Glutamatergic neuron (in vitro differentiated cells): ENCODE data around the gene SRC. TPM values are rescaled to one million over a fixed set of nuclear protein-coding genes. Genes with fewer than 3 reads are reported as not detected.

Source experiments
- DNase-seq: peaks from one replicate; pipeline ENCODE4 v3.0.0; 2022
- H3K27ac Mint-ChIP-seq: one replicate; pipeline ENCODE4 v1.8.0; 2020; ENCODE audit warnings: mild to moderate bottlenecking, mixed read lengths, inconsistent platforms; ENCODE audit not compliant: unreplicated experiment
- H3K27me3 Mint-ChIP-seq: one replicate; pipeline ENCODE4 v1.8.0; 2020; ENCODE audit warnings: mild to moderate bottlenecking, moderate library complexity, mixed read lengths, inconsistent platforms; ENCODE audit not compliant: unreplicated experiment
- H3K36me3 Mint-ChIP-seq: one replicate; pipeline ENCODE4 v1.8.0; 2020; ENCODE audit warnings: mild to moderate bottlenecking, mixed read lengths, inconsistent platforms; ENCODE audit not compliant: unreplicated experiment
- H3K4me1 Mint-ChIP-seq: one replicate; pipeline ENCODE4 v1.8.0; 2020; ENCODE audit warnings: mild to moderate bottlenecking, low read depth, mixed read lengths, inconsistent platforms; ENCODE audit not compliant: unreplicated experiment
- H3K4me3 Mint-ChIP-seq: one replicate; pipeline ENCODE4 v1.8.0; 2020; ENCODE audit warnings: mild to moderate bottlenecking, mixed read lengths, inconsistent platforms; ENCODE audit not compliant: unreplicated experiment
- H3K9me3 Mint-ChIP-seq: one replicate; pipeline ENCODE4 v1.8.0; 2020; ENCODE audit warnings: mild to moderate bottlenecking, moderate library complexity, mixed read lengths, inconsistent platforms; ENCODE audit not compliant: unreplicated experiment
- CTCF ChIP-seq: fragments of 200-600 bp; sonication (generic); IDR thresholded peaks from one replicate; pipeline ENCODE4 v1.5.0; 2021; ENCODE audit not compliant: partially characterized antibody, unreplicated experiment
- total RNA-seq: library from RNA; stranded (reverse); fragmentation: NEBNext Ultra II Directional; extraction: Animal tissue kit (Norgen Biotek cat#: 25700); gene quantifications from one replicate; pipeline ENCODE4 v1.2.1, GENCODE V29; 2021; ENCODE audit not compliant: unreplicated experiment

Gene SRC
- total RNA-seq, 1 donor from 2014 or later = 39.2 TPM

DNA sequence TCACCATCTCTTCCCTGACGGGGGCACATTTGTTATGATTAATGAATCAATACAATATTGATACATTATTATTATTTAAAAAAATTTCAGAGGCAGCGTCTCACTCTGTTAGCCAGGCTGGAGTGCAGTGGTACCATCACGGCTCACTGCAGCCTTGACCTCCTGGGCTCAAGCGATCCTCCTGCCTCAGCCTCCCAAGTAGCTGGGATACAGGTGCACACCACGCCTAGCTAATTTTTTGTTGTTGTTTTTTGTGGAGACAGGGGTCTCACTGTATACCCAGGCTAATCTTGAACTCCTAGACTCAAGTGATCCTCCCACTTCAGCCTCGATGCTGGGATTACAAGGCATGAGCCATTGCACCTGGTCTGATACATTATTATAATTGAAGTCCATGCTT is 4.9 kb upstream of the SRC start:
- Mint-ChIP-seq H3K27me3 (peaks cover 3% of the 10 kb centered on the region), H3K27ac (no peak overlapping the region), H3K9me3 (peaks cover 2% of the 10 kb centered on the region), H3K4me3 (no peak overlapping the region), H3K36me3 (no peaks in the 10 kb centered on the region), H3K4me1 (peaks cover 7% of the 10 kb centered on the region)
- no peak for TF ChIP-seq CTCF
- DNase-seq = no peak

- Mint-ChIP-seq H3K27ac (no peak overlapping the region), H3K4me1 (peaks cover 7% of the 10 kb centered on the region), H3K36me3 (no peaks in the 10 kb centered on the region), H3K27me3 (peaks cover 3% of the 10 kb centered on the region), H3K4me3 (no peak overlapping the region), H3K9me3 (peaks cover 2% of the 10 kb centered on the region)
- no peak for DNase-seq
- TF ChIP-seq CTCF = no peak
Measured at GRCh38 chr20:37341632-37342031, 4.3 kb upstream of the SRC start.

- no peaks in the 10 kb centered on the region for H3K36me3 Mint-ChIP-seq
- DNase-seq = no peak
- H3K4me1 Mint-ChIP-seq = peaks cover under 1% of the 10 kb centered on the region
- no peak overlapping the region for H3K4me3 Mint-ChIP-seq
- peaks cover 3% of the 10 kb centered on the region for H3K27me3 Mint-ChIP-seq
- no peak overlapping the region for H3K27ac Mint-ChIP-seq
- H3K9me3 Mint-ChIP-seq = peaks cover 2% of the 10 kb centered on the region
- no peak for TF ChIP-seq CTCF
Measured at GRCh38 chr20:37342231-37343177, 3.4 kb upstream of the SRC start.

DNA sequence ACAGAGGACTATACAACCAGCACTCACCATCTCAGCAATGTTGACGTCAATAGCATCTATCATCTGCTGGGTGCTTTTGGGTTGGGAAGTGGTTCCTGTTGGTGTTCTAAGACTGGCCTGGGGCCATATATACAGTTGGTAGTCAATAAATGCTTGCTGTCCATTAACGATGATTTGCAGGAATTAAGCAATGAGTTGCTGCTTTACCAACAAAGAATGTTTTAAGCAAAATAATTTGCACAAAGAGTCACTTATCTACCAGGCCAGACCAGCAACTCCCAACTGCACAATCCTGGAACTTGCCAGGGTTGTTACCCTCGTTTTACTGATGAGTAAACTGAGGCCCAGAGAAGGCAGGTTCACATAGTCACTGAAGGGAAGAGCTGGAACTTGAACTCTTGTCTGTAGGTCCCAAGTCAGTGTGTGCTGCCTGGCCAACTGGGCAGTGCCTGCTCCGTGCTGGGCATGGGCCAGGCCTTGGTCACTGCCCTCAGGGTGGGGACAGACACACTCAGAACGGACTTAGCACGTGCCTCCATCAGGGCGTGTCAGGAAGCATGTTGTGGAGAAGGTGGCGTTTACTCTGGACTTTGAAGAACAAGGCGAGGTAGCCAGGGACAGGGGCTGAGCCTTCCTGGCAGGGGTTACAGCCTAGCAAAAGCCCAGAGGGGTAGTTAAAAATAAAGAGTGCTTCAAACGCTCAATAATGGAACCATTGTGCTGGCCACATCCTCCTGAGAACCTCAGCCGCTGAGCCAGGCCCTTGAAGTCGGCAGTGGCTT is 2.5 kb upstream of the SRC start:
- peaks cover 4% of the 10 kb centered on the region for H3K9me3 Mint-ChIP-seq
- DNase-seq = no peak

More for the DNA sequence above, 2.5 kb upstream of the SRC start:
- no peak for TF ChIP-seq CTCF
- peaks cover 9% of the 10 kb centered on the region for H3K27me3 Mint-ChIP-seq
- H3K27ac Mint-ChIP-seq = no peak overlapping the region
- H3K4me3 Mint-ChIP-seq = no peak overlapping the region
- no peaks in the 10 kb centered on the region for H3K4me1 Mint-ChIP-seq
- no peaks in the 10 kb centered on the region for H3K36me3 Mint-ChIP-seq
